Purkinje cell (primary cell): ENCODE results near the gene BHMT. TPM values are rescaled to one million over a fixed set of nuclear protein-coding genes. Genes with fewer than 3 reads are reported as not detected.

Source experiments
- polyA plus RNA-seq: library from polyadenylated mRNA; unstranded; fragments of >200 nt; fragmentation: Nextera tagmentation; gene quantifications from 2 replicates; pipeline ENCODE4 v1.2.1, GENCODE V29; 2014

BHMT gene
- polyA plus RNA-seq = 1.4 TPM in 1 of 2 replicates, not detected in the other

GRCh38 chr5:79111387-79111959 is at the start of gene BHMT:
Gene BHMT, plus strand, starts transcription at chr5:79111809. Its CDS starts 77 bp downstream, at chr5:79111886.

GRCh38 chr5:79069488-79070349 is 41.9 kb upstream of the BHMT start, which contains the start of the genes BHMT2 and DMGDH:
Gene BHMT2, plus strand, starts transcription at chr5:79069767. Its CDS starts 16 bp downstream, at chr5:79069783.
Gene DMGDH, minus strand, starts transcription at chr5:79069674. Its CDS starts 54 bp downstream, at chr5:79069620.

Other genes starting within 250 kb of the BHMT start
- 7.3 and 8.7 TPM in 2 replicates for gene ARSB, start 126.5 kb upstream of the BHMT start, polyA plus RNA-seq
- gene DMGDH, start 42.1 kb upstream of the BHMT start, polyA plus RNA-seq = 0.10 and 0.48 TPM in 2 replicates
- not detected in 2 replicates for gene BHMT2, start 42.0 kb upstream of the BHMT start, polyA plus RNA-seq
- gene JMY, start 124.3 kb downstream of the BHMT start, polyA plus RNA-seq = 9.4 and 11.8 TPM in 2 replicates